Measurements from ENCODE around the gene HS3ST5.

- TF ChIP-seq CTCF (conservative IDR thresholded peaks at IDR 0.05) (no peak), EZH2 (IDR thresholded peaks at IDR 0.05; ENCODE audit: low read depth) (no peak)
Measured at GRCh38 chr6:114138577-114139248, 204.1 kb downstream of the HS3ST5 start.

All from PC-9 (cell line).